GM18520 (cell line): ENCODE measurements around the gene UVSSA.

ENCODE experiments used
- ATAC-seq: cut with Tn5 transposase; IDR thresholded peaks from one replicate; pipeline ENCODE4 v1.9.1; 2021; ENCODE audit not compliant: unreplicated experiment

UVSSA gene

DNA sequence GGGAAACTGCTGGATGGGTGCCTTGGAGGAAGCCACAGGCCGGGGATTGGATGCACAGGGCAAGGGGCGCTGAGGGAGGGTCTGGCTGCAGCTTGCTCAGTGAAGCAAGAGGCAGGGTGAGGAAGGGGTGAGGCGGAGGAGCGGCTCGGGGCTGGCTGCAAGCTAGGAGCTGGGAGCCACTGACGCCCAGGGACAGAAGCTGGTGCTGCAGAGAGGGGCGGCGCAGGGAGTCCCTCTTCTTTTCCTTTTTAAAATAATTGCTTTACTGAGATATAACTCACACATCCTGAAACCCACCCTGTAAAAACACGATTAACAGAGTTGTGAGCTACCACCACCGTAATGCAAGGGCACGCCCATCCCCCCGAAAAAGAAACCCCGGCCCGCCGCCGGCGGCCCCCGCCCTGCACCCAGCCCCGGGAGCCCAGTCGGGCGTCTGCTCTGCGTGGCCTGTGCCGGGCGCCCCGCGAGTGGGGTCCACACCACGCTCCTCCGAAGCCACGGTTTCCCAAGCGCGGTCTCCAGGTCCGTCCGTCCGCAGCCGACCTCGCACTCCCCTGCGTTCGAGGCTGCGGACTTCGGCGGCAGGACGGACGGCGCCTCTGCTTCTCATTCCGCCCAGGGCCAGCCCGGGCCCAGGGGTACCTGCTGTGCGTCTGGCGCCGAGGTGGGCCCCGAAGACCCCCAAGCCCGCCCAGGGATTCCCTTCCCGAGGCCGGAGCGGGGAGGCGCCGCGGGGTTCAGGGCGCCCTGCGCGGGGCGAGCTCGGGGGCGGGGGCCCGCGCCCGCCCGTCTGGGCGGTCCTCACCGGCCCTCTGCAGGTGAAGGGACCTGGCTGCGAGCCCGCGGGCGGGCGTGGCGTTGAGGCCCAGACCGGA is 866 bp upstream of the UVSSA start:
- no peak for ATAC-seq

DNA sequence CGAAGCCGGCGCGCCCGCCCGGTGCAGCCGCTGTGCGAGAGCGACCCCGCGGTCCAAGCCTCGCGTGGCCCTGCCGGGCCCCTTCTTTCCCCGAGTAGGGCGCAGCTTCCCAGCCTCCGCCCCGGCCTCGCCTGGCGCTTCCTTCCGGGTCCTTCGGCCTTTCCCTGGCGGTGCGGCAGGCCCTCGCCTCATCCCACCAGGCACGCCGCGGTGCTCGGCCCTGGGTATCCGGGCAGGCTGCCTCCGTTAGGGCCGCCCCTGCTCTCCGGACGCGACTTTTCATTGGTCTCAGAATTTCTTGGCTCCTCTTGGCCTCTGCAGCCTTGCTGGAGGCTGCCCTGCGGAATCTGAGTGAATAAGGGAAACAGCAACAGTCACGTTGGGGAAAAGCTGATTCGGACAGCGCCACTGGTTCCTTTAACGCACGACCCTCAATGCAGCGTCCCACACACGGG is 429 bp downstream of the UVSSA start:
- peak; percentile 16 for ATAC-seq

DNA sequence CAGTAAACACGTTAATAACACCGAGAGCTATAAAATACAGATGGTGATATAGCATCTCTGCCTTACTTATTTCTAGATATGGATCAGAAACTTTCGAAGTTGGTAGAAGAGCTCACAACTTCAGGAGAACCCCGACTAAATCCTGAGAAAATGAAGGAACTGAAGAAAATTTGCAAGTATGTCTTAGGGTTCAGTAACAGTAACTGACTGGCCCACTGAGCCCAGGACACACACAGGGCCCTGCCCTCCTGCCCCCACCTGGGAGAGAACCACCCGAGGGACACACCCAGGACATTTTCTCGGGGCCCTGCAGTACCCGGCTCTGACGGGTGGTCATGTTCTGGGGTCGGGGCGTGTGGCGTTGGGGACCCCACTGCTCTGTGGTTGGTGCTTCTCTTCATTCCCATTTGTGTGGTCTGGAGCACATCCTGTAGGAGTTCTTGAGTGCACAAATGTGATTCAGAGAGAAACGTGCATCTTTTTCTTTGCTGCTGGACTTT is 1.1 kb downstream of the UVSSA start:
- no peak for ATAC-seq

DNA sequence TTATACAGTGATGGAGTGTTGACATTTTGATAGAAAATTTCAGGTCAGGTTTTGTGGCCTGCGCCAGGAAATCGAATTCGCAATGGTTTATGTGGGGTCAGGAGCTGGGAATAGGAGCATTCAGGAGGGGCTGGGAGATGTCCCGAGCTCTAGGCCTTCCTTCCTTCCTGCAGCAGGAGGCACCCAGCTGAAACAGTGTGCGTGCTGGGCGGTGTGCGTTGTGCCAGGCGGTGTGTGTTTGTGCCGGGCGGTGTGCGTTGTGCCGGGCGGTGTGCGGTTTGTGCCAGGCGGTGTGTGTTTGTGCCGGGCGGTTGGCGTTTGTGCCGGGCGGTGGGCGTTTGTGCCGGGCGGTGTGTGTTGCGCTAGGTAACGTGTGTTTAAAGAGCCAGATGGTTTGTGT is 1.7 kb downstream of the UVSSA start:
- no peak for ATAC-seq

DNA sequence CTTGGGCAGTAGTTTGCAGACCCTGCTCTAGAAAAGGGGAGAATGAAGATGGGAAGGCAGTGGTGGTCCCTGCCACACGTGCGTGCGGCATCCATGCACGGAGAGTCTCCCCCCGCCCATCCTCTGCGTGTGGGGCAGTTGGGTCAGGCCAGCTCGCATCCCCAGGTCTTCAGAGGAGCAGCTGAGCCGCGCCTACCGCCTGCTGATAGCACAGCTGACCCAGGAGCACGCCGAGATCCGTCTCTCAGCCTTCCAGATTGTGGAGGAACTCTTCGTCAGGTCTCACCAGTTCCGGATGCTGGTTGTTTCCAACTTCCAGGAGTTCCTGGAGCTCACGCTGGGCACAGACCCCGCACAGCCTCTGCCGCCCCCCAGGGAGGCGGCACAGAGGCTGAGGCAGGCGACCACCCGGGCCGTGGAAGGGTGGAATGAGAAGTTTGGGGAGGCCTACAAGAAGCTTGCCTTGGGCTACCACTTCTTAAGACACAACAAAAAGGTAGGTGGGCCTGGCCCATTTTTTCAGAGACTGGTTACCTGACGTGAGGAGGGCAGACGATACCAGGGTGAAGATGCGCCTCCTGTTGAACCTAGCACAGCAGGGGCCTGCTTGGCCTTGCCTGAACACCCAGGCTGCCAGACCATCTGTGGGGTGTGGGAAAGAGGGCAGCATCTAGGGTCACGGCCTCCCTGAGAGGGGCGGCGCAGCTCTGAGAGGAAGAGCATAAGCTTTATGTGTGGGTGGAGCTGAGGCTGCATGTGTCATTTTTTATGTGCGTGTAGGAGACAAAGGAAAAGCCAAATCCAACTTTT is 2.6 kb downstream of the UVSSA start:
- no peak for ATAC-seq

DNA sequence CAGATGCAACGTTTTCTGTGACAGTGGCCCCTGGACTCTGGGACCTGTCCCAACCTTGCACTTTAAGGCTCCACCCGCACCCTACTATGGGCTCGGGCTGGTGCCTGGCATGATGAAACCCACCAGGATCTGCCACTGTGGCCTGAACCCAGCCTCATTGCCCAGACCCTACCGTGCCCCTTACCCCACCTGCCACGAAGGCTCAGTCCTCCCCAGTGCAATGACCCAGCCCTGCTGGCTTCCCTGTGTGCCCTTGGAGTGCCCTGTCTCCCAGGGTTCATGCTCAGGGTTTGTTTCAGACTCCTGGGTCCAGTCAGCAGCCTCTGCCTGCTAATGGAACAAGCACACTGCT is 3.1 kb downstream of the UVSSA start:
- ATAC-seq, result no peak

DNA sequence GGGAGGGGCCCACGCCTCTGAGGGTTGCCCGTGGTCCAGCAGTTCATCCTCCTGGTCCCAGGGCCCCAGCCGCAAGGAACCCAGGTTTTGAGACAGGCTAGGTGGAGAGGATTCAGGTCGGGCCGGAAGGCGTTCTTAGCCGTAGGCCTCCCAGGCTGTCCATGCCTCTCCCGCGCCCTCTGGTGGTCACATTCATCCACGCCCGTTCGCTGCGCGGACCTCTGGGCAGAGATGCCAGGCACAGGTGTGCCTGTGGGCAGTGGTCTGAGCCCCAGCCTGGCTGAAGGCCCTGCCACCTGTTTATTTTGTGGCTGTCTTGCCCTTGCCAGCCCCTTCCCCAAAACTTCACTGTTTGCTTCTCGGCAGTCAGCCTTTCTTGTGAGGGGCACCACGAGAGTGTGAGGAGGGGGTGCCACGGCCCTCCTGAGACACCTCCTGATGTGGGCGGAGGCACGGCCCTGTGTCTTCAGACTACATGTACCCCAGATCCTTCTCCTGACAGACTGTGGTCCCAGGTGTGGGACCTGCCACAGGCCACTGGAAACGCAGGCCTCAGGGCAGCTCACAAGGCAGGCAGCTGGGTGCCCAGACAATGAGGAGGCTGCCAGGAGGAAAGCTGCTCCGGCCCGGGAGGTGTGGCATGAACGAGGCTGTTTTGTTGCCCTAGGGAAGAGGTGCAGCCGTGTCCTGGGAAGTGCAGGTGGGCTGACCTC is 5.0 kb downstream of the UVSSA start:
- no peak for ATAC-seq

DNA sequence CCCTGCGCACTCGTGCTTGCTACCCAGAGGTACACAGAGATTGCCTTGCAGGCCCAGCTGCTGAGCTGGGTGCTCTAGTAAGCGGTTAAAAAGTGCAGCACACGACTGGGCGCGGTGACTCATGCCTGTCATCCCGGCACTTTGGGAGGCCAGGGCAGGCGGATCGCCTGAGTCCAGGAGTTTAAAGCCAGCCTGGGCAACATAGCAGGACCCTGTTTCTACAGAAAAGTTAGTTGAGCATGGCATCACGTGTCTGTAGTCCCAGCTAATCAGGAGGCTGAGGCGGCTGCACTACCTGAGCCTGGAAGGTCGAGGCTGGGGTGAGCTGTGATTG is 5.5 kb downstream of the UVSSA start:
- no peak for ATAC-seq

DNA sequence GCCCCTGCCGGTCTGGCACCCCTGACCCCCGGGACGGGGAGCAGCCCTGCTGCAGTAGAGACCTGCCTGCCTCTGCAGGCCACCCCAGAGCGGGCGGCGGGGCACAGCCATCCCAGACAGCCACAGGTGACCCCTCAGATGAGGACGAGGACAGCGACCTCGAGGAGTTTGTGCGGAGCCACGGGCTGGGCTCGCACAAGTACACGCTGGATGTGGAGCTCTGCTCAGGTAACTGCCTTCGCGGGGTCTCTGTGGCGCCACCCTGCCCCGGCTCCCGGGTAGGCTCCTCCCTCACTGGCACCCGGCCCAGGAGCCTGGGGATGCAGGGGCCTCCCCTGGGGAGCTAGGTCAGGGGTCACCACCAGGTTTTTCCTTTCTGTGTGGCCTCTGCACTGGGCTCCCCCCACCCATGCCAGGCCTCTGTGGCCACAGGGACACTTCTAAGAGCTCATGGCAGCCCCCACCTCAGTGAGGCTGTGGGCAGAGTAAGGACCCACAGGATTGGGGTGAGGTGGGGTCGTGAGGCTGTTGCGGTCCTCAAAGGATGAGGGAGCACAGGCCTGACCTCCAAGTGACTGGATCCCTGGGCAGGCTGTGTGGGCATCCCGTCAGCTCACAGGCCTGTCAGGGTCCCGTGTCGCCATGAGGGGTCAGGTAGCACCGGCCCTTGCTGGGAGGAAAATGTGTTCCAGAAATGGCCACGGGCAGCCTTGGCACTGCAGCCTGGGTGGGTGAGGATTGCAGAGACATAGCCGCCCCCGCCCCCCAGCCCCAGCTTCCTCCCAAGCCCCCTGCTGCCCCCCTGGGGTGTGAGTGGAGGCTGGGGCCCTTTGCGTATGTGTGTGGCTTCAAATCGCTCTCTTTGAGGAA is 6.4 kb downstream of the UVSSA start:
- no peak for ATAC-seq

DNA sequence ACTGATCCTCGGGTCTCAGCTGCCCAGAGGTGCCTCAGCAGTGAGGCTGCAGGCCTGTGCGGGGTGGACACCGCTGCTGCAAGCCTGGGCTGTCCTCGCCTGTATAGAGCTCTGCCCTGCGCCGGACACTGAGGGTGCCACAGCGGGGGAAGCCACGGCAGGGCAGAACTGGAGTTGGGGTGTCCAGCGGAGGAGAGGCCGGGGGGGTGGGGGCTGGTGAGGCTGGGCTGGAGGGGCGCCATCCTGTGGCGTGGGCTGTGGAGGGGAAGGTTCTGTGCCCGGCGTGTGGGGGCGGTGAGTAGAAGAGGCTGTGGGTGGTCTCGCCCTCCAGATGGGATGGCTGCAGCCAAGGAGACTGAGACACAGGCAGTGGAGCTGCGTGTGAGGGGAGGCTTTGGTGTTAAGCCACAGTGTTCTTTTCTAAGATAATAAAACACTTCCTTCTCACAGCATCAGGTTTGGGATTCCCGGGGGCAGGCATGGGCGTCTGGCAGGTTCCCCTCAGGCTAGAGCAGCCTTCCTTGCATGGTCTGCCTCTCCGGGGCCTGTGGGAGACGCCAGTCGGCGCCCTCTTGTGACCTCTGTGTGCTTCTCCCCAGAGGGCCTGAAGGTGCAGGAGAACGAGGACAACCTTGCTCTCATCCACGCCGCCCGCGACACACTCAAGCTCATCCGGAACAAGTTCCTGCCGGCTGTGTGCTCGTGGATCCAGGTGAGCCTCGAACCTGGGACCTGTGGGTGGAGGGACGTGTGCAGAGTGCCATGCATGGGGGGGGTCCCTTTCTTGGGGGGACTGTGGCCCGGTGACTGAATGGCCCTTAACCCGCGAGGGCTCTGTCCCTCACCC is 7.4 kb downstream of the UVSSA start:
- no peak for ATAC-seq

DNA sequence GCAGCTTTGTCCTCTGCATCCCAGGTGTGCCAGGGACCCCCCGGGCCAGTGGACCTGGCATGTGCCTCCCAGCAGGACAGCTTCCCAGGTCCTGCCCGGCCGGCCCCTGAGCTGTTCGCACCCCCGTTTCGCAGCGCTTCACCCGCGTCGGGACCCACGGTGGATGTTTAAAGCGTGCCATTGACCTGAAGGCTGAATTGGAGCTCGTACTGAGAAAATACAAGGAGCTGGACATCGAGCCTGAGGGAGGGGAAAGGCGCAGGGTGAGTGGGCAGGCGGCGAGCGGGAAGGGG is 7.9 kb downstream of the UVSSA start:
- ATAC-seq, result no peak

DNA sequence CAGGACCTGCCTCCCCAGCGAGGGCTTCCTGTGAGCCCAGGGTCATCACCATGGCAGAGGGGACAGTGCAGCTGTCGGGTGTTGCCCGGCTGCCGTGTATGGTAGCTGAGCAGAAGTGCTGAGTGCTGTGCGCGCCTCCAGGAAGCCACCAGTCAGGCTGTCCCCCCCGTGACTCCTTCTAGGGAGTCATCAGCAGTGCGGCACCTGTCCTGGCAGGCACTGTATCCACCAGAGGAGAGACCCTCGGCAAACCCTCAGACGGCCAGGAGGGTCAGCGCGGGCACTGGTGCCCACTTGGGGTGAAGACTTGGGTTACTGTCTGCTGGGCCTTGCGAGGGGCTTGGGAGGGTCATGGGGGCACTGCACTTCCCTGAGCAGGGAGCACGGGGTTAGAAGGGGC is 8.4 kb downstream of the UVSSA start:
- ATAC-seq, result no peak

DNA sequence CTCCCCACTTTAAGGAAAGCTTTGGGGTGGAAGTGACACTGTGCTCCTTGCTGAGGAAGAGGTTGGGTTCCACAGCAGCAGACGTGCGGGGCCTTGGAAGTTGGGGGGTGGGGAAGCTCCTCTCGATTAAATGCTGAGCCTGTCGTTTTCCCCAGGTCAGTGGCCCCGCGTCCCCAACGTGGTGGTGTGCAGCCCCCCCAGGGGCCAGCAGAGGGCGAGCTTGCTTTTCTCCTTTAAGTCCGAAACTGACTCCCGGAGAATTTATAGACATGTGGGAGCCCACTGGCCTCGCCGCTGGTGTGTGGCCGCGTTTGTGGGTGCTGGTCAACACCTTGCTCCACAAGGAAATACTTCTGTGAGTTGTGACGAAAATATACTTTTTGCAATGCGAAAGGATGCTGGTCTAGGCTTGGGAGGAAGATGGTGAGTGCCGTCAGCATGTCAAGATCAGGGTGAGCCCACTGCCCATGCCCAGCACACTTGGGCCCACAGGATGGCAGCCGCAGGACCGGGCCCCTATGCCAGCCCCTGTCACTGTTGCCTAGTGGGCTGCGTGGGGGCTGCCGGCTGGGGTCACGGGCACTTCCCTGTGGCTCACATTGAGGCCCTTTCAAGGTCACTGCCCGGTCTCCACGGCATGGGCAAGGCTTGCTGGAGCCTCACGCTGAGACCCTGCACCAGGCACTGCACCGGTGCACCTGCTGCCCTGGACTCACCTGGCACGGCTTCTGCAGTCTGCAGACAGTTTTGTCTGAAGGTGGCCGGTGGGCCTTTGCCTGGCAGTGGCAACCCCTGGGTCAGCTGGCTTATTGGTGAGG is 9.4 kb downstream of the UVSSA start:
- ATAC-seq, result no peak

DNA sequence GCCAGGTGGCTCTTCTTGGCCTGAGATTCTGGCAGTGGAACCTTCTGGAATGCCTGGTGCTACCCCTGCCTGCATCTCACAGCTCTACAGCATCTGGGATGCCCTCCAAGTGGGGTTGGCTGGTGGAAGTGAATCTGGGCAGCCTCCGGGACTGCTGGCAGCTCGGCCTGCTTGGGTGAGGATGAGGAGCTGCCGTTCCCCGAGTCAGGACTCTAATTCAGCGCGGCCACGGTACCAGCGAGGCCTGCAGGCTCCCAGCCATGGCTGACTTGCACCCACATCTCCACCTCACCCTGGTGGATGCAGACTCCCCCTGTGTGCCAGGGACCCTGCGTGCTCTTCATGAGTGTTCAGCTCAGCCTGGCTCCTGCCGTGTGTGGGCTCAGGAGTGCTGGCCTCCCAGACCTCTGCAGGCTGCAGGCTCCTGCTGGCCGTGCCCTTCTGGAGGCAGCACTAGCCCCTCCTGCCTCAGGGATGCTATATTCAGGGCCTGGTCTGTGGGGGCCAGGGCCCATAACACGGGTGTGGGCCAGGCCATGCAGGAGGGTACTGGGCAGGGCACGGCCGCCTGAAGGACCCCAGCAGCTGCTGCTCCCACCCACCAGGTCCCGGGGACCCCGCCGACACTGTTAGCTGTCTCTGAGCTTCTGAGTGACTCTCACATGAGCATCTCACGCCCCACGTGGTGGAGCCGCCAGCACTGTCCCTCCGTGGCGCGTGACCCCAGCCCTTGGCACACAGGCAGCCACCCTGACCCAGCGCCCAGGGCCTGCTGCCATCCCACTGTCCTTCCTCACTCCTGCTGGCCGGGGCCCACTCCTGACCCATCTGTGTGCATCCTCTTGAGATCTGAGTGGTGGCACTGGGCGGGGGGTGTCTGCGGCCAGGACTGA is 10.6 kb downstream of the UVSSA start:
- ATAC-seq, result no peak

DNA sequence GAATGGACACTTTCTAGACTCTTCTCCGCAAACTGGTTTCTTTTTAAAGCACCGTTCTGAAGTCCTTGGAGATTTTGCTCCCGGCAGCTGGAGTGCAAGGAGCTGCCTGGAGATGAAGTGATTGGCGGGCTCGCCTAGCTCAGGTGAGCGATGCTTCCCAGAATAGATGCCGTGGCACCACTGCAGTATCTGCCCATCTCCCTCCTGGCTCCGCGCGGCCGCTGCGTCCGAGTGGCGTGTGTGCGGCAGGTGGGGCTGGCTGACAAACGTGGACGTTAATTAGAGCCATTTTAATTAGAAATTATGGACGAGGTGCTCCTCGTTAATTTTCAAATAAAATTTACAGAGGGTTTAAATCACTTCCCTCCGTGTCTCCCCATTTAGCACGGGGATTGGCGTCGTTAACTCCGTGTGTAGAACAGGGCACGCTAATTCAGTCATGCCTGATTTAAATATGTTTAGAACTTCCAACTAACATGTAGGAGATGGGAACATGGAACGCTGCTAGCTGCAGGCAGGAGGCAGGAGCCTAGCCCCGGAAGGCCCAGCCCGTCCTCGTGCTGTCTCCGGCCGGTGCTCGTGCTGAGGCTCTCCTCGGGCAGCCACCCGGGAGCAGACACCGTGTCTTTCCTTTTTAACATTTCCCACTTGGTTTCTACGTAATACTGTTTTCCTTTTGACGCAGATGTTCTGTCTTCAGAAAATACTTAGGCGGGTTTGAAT is 11.6 kb downstream of the UVSSA start:
- no peak for ATAC-seq

DNA sequence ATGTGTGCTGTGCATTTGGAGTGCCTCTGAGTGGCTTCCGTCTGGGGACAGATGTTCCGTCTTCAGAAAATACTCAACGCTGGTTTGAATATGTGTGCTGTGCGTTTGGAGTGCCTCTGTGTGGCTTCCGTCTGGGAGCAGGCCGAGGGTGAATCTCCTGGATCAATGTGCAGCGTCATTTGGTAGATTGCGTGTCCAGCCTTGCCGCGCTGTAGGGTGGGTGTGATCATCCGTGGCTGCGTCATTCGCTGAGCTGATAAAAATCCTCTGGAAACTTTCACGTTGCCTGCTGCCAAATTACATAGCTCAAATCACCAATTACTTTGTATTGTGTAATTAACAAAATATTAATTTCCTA is 12.1 kb downstream of the UVSSA start:
- no peak for ATAC-seq

DNA sequence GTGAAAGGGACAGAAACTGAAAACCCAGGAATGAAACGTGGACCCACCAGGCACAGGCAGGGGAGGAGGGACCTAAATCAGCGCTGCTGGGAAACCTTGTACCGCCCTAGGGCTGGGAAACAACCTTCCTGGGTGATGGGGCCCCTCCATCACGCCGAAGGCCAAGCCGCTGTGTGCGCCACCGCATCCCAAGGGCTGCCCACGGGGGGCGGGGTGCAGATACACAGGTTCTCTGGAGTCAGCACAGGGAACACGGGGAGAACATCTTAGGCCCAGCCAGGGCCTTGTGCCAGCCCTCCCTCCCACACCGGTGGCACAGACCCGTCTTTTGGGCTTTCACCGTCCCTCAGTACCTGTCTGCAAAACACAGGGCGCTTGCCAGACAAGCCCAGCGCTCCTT is 13.0 kb downstream of the UVSSA start:
- no peak for ATAC-seq
